HG02588 (cell line): ENCODE measurements around the gene RADIL.
"Not testable (repeated sequence)": the region's sequence is repeated elsewhere in the genome, so short reads cannot be mapped to it uniquely, and the experiment has no call there.

Experiments
- ATAC-seq: cut with Tn5 transposase; IDR thresholded peaks from one replicate; pipeline ENCODE4 v1.9.1; 2021; ENCODE audit warnings: mild to moderate bottlenecking, moderate library complexity; ENCODE audit not compliant: unreplicated experiment

Gene RADIL

DNA sequence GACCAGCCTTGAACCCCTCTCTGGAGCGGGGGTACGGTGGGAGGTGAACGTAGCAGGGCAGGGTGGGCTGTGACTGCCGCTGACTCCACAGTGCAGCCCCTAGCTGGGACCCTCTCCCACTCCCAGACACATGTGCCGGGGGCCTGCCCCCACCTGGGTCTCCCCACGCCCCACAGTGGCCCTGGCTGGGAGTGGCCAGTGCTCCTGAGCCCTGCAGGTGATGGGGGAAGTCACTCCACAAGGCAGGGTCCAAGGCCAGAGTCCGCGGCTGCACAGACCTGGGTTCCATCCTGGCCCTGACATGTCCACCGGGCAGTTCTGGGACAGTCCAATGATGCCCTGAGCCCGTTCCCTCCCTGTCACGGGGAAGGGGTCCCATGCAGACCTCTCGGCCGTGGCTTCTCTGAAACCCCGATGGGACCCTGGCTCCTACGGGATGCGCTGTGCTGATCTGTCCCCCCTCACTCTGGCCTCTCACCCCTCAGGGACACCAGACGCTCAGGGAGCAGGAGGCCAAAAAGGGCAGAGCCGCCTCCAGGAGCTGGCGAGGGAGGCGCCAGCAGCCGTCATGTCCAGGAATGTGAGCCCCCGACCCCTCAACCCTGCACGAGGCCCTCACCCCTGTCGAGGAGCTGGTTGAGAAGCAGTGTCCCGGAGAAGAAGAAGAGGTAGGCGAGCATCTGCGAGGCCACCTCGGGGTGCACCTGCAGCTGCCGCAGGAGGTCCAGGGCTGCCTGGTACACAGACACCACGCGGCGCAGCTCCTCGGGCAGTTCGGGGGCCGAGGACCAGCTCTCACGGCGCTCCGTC is 67.7 kb downstream of the RADIL start:
- ATAC-seq, result no peak

DNA sequence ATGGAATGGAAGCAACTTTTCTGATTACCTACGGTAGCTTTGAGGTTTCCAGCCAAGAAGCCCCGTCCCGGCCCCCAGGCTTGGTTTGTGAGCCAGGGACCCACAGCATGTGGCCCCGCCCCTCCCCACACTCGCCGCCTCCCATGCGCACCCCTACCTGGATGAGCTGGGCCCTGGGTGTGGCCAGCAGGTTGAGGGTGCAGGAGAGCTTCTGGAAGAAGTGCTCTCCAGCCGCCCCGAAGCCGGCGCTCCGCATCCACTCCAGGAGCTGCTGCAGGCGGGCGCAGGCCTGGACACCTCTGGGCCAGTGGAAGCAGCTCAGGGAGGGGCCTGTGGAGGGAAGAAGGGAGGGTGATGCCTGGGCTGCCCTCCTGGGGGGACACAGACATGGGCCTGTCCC is 68.4 kb downstream of the RADIL start:
- ATAC-seq, result no peak

DNA sequence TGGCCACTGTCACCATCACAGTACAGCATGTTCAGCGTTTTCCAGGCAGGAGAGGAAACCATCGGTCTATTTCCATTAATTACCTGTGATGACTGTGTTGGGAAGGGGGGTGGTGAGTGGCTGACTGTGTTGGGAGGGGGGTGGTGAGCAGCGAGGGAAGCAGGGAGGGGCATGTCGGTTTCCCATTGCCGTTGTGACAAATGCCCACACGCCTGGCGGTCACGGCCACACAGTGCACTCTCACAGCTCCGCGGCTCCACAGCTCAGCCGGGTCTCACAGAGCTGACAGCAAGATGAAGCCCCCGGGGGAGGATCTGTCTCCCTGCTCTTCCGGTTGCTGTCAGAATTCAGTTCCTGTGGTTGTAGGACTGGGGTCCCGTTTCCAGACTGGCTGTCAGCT is 69.1 kb downstream of the RADIL start:
- no peak for ATAC-seq

DNA sequence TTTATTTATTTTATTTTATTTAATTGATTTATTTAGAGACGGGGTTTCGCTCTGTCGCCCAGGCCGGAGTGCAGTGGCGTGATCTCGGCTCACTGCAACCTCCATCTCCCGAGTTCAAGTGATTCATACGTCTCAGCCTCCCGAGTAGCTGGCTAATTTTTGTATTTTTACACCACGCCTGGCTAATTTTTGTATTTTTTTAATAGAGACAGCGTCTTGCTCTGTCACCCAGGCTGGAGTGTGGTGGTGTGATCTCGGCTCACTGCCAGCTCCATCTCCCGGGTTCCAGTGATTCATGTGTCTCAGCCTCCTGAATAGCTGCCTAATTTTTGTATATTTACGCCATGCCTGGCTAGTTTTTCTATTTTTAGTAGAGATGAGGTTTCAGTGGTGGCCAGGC is 73.8 kb downstream of the RADIL start:
- ATAC-seq, result no peak

DNA sequence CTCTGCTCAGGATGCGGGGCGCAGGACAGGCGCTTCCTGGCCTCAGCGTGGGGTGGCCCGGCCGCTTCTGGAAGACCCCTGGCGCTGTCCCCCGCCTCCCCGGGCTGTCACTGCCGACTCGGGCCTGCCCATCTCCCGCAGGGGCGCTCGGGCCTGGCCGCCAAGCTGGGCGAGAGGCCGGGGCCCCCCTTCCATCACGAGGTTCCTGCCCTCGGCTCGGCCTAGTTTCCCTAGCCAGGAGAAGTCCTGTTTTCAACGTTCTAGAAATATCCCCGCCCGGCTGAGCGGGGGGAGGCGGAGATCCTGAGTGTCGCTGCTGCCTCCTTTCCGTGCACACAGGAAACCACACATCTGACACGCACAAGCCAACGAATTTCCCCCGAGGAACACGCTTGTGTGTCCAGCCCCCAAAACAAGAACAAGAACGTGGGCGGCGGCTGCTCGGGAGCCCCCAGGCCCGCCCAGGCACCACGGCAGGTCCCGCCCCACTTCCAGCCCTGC is 74.4 kb downstream of the RADIL start:
- no peak for ATAC-seq

DNA sequence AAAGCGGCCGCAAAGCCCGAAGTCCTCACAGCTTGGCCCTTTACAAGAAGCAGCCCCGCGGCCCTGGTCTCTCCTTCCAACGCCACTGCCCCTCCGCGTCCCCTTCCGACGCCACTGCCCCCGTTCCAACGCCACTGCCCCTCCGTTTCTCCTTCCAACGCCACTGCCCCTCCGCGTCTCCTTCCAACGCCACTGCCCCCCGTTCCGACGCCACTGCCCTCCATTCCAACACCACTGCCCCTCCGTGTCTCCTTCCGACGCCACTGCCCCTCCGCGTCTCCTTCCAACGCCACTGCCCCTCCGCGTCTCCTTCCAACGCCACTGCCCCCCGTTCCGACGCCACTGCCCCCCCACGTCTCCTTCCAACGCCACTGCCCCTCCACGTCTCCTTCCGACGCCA is 75.0 kb downstream of the RADIL start:
- ATAC-seq, result no peak

DNA sequence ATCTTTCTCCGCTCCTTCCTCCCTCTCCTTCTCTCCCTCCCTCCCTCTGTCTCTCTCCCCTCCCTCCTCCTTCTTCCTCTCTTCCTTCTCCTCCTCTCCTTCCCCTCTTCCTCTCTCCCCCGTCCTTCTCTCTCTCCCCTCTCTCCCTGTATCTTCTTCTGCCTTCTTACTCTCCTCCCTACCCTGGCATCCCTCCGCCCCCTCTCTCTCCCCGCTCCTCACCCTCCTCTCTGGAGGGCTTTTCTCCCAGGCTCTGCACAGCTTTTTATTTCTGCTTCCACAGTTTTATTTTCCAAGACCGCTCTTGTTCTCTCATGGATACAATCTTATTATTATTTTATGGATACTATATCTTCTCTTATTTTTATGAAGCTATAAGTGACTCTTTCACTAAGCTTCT is 75.5 kb downstream of the RADIL start:
- ATAC-seq, result no peak

DNA sequence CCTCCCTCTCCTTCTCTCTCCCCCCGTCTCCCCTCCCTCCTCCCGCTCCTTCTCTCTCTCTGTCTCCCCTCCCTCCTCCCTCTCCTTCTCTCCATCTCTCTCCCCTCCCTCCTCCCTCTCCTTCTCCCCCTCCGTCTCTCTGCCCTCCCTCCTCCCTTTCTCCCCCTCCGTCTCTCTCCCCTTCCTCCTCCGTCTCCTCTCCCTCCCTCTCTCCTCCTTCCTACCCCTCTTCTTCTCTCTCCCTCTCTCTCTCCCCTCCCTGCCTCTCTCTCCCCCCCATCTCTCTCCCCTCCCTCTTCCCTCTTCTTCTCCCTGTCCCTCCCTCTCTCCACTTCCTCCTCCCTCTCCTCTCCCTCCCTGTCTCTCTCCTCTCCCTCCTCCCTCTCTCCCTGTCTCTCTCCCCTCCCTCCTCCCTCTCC is 75.9 kb downstream of the RADIL start:
- ATAC-seq, result no peak

DNA sequence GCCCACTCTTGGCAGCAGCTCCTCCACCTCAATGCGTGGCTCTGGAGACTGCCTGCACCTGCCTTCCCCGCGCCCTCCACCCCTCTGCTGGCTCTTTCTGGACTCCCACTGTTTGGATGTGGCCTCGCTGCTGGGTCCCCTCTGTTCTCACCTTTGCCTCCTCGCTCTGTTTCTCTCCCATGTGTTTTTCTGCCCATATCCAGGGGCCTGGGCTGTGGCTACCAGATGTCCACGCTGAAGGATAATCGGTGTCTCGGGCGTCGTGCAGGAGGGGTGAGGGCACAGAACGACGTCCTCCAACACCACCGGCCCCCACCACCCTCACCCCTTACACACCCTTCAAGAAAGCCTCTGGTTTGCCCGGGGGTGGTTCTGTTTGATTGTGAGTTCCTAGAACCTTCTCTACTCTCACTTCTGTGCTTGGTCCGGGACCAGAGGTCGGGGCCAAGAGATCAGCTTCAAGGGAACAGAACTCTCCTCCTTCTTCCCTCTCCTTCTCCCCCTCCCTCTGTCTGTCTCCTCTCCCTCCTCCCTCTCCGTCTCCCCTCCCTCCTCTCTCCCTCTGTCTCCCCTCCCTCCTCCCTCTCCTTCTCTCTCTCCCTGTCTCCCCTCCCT is 76.4 kb downstream of the RADIL start:
- no peak for ATAC-seq

DNA sequence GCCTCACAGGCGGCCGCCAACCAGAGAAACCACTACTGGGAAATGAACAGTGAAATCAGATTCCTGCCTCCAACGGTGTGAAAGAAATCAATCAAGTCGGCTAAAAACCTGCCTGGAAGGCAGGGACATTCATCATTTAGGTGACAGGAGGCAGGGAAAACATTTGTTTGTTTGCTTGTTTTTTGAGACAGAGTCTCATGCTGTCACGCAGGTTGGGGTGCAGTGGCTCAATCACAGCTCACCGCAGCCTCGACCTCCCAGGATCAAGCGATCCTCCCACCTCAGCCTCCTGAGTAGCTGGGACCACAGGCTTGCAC is 77.6 kb downstream of the RADIL start:
- no peak for ATAC-seq

DNA sequence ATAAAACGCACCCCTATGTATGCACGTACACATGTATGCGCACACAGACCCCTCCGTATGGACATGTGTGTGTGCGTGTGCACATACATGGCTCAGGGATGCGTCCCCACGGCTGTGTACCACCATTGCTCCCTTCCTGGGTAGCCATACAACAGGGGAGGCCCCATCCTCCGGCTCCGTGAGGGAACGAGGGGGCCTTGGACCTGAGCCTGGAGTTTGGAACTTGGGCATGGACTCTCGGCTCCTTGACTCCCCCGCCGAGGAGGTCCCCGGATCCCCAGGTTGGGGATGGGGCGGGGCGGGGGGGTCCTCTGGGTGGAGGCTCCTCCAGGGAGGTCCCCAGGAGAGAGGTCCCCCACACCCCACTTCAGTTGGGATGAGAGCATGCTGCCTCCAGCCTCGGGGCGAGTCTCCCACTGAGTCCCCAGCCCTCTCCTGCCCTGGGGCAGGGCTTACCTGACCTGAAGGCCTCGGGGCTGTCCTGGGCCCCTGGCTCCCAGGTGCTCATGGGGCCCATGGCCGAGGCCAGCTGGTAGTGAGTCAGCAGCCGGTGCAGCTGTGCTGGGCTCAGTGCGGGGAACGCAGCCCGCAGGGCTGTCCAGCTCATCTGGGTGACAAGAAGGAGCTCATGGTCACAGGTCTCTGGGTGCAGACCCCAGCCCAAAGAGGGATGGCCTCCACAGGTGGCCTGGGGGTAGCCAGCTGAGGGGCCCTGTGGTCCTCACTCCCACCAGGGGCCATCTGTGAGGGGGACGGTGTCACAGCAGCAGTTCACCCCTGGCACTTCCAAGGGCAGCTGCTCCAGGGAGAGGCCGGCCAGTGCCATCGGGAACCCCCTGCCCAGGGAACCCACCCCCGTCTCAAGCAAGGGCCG is 78.2 kb downstream of the RADIL start:
- ATAC-seq, result no peak

DNA sequence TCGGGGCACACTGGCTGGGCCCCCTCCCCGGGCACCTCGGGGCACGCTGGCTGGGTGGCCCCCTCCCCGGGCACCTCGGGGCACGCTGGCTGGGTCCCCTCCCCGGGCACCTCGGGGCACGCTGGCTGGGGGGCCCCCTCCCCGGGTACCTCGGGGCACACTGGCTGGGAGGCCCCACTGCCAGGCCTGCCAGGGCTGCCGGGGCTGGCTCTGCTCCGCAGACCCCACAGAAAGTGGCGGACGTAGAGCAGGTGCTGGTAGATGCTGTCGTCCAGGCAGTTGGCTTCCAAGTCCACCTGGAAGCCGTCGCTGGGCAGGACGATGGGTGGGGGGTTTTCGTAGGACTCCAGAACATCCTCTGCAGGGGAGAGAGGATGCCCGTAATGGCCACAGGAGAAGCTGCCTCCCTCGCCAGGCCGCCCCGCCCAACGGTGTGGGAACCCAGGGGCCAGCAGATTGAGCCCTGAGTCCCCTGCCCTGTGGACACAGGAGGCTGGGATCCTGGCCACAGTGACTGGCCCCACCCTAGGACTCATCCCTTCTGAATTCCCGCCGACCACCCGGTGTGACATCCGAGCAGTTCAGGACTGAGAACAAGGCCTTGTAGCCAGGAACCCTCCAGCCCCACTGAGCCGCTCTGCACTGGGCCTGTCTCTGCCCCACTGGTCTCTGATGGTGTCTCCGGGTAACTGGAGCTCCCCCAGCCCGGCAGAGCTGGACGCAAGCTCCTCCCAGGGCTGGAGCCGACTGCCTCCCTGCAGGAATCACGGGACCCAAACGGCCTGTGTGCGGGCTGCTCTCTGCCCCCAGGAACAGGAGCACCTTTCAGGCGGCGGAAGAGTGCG is 79.9 kb downstream of the RADIL start:
- ATAC-seq, result no peak

DNA sequence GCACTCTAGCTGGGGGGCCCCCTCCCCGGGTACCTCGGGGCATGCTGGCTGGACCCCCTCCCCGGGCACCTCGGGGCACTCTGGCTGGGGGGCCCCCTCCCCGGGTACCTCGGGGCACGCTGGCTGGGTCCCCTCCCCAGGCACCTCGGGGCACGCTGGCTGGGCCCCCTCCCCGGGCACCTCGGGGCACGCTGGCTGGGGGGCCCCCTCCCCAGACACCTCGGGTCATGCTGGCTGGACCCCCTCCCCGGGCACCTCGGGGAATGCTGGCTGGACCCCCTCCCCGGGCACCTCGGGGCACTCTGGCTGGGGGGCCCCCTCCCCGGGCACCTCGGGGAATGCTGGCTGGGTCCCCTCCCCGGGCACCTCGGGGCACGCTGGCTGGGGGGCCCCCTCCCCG is 80.9 kb downstream of the RADIL start:
- ATAC-seq, result not testable (repeated sequence)

DNA sequence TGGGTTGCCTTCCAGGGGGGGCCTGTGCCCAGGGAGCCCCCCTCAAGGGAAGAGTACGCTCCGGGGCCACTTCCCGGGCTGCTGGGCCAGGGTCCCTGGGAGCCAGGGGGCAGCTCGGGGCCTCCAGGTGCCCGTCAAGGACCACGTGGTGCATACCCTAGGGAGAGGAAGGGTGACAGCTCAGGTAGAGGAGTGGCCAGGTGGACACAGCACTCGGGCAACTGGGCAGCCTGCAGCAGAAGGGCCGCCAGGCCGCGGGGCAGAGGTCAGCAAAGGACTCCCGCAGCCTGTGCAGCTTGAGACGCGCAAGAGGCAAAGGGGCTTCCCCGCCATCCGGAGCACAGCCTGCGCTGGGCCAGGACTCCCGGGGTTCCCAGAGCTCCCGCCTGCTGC is 81.7 kb downstream of the RADIL start:
- no peak for ATAC-seq

DNA sequence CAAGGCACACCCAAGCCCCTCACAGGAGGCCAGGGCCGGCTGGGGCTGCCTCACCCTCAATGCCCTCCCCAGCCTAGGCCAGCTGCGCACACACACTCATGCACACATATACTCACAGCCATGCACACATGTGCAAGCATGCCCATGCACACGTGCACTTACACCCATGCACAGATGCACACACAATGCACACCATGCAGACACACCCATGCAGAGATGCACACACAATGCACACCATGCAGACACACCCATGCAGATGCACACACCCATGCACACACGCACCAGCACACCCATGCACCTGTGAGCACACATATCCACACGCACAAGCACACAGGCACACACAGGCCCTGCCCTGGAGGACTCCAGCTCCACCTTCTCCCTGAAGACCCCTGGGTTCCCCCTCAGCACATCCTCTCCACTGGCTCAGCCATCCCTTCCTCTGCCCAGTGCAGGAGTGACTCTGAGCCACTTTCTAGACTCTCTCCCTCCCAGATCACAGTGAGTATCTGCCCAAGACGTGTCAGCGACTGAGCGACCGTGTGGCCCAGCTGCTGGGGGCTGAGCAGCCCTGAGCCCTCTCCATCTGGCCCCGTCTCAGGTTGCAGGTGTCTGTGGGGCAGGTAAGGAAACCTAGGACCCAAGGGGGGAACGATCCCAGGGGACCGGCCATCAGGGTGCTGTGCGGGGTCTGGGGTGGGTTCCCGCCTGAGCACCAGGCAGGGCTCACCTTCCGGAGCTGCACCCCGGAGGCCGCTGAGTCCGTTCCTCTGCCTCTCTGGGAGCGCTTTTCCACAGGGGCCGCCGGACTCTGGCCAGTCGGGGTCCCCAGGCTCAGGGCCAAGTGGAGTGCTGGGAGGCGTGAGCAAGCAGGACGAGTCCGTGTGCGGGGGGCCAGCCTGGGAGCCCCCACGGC is 82.3 kb downstream of the RADIL start:
- ATAC-seq, result no peak

DNA sequence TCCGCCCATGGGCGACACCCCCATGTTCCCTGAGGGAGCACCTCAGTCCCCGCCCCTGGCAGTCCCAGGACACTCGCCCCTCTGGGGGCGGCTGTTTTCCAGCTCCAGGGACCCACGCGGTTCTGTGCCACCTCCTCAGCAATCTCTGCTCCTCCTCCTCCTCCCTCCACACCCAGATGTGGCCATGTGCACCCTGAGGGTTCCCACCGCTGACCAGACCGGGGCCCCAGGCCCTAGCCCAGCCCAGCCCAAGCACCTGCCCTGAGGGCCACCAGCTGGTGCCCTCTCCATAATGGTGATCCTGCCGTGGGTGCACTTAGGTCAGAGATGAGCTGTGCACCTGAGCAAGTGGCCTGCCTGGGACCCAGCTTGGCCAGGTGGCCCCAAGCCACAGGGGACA is 83.0 kb downstream of the RADIL start:
- no peak for ATAC-seq

DNA sequence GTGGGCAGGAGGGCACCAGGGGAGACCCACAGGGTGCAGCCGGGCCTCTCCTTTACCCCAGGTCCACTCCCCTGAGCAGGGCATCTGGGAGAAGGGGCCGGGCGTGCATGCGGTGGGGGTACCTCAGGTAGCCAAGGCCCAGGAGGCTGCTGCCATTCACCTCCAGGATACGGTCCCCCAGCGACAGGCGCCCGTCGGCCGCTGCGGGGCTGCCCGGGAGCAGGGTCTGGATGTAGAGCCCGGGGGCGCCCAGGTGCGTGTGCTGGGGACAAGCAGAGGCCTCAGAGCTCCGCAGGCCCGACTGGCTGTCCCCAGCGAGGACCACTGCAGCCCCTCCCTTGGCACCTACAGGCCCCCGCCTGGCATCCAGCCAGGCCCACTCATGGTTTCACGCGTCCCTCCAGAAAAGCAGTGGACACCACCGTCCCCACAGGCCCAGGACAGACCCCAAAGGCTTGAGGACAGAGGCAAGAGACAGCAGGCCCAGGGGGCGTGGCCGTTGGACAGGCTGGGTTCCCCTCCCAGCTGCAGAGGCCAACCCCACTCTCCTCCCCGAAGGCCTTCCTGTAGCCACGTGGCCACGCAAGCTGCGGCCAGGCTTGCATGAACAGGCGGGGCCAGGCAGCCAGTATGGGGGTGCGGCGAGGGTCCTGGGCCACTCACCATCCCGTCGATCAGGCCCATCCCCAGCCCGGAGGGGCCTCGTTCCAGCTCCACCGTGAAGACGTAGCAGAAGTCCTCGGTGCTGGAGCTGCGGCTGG is 83.8 kb downstream of the RADIL start:
- no peak for ATAC-seq

DNA sequence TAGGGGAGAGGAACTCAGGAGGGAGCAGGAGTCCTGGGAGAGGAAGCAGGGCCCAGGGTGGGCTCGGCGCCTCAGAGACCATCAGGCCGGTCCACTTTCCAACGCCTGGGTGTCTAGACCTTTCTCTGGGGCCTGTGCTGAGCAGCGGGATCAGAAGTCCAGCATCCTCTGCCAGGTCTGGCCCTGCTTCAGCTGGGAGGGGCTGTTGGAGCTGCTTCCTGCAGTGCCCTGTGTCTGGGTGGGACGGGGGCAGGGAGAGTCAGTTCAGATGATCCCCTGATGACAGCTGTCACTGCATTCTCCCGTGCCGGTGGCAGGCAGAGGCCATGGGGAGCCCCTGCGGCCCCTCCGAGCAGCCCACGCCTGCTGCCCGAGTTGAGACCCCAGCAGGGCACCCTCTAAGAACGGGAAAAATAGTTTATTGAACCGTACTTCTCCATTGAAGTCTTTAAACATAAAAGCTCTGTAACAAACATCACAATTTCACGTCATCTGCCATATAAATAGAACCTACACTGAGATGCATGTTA is 84.7 kb downstream of the RADIL start:
- ATAC-seq, result no peak
